Measurements from ENCODE around the gene LYST.
"Not testable (repeated sequence)": the region's sequence is repeated elsewhere in the genome, so short reads cannot be mapped to it uniquely, and the experiment has no call there.

Gene LYST

GRCh38 chr1:235860829-235861228 is 5.9 kb downstream of the LYST start:
- DNase-seq (ENCODE audit: low spot score), result no peak

DNA sequence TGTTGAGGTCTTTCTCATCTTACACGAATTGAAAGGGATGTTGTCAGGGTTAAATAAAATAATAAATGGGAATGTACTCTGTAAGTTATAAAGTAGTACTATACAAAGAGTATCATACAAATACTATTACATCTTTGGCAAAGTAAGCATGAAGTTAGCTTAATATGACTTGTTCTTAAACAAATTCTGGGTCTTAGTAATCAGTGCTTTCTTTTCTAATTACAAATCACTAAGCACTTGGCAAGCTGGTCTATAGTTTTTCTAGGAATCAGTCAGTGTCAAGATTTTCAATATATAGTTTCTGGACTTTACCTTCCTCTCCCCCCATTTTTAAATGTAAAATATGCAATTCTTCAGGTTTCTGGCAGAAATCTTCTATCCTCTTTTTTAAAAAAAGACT is 6.9 kb downstream of the LYST start:
- peak; percentile 64 for DNase-seq (ENCODE audit: low spot score)

GRCh38 chr1:235858766-235859165 is 7.9 kb downstream of the LYST start:
- DNase-seq (ENCODE audit: low spot score), result no peak

DNA sequence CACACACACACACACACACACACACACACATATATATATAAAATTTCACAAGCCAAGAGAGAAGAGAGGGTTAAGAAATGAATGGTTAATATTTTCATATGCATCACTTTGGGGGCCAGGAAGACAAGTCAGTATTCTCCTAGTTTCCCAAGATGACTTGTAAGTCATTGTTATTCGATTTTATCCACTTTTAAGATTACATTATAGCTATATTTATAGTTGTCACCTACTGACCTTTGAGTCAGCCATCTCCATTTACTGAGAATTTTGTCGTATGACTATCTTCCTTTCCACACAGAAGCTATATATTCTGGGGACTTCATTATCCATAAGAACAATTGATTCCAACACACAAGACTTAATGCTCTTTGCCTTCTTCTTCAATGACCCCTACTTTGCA is 8.9 kb downstream of the LYST start:
- DNase-seq (ENCODE audit: low spot score), result no peak

DNA sequence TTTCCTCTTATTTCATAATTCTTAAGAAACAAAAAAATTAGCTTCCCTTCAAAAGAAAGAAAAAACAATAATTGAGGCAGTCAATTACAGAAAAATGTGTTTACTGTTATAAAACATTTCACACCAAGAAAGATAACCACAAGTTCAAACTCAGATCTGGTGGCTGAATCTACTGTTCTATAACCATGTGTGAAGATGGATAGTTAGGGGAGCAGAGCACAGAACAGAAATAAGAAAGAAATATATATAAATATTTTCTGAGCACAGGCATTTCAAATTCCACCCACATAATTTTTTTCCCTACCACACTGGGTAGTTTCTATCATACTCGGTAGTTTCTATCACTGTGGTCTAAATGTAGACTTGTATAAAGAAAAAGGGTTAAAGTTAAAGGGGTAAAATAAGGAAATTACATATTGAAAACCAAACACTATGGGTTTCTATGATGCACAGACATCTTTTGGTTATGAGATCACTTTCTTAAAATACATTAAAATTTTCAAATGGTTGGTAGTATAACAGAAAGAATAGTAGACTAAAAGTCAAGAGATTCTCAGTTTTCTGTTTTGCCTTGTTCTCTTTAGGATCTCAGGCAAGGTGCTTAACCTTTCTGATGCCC is 10.8 kb downstream of the LYST start:
- no peak for DNase-seq (ENCODE audit: low spot score)

- no peak for DNase-seq (ENCODE audit: low spot score)
Measured at GRCh38 chr1:235854347-235854746, 12.4 kb downstream of the LYST start.

DNA sequence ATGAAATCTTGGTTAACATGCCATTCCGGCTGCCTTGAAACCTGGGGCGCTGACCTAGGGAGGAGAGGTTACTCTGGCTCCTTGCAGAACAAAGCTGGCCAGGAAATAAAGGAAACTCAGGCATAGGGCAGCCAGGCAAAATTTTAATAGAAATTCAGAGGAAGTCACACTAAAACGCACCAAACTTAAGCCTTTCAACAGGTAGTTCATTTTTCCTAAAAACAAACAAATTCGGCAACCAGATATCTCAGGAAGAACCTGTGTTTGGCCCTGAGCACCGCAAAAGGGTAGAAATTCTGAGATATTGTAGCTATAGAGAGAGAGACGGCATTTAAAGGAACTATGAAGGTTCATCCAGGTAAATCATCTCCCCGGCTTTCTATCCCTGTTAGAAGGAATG is 13.1 kb downstream of the LYST start:
- no peak for DNase-seq (ENCODE audit: low spot score)

DNA sequence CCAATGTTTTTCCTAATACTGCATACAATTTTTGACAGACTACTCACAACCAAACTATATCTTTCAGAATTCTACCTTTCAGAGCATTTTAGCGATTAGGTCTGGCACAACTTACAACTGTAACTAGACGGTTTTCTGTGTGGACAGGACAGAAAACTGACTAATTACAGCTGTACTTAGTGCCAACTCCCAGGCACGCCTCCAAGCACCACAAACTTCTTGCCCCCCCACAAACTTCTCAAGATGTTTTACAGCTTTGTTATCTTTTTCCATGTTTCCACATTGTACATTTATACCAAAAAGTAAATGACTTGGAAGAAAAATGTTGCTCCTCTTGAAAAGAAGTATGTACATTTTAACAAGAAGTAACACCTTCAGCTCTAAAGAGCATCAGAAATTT is 13.8 kb downstream of the LYST start:
- no peak for DNase-seq (ENCODE audit: low spot score)

DNA sequence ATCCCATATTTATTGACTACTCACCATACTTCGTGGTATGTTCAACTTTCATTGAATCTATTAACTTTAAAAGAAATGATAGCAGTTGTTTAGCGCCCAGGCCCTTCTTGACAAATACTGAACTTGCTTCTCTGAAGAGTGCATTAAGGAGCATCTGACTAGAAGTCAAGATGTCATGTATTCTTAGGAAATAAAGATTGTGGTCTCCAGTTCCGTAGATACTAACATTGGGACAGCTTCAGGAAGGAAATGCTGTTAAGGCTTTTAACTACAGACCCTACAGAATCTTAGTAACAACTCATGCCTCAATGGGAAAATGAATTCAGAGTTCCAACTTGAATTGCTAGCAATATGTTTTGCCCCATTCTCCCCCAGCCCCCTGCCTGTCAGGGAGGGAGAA is 14.8 kb downstream of the LYST start:
- no peak for DNase-seq (ENCODE audit: low spot score)

DNA sequence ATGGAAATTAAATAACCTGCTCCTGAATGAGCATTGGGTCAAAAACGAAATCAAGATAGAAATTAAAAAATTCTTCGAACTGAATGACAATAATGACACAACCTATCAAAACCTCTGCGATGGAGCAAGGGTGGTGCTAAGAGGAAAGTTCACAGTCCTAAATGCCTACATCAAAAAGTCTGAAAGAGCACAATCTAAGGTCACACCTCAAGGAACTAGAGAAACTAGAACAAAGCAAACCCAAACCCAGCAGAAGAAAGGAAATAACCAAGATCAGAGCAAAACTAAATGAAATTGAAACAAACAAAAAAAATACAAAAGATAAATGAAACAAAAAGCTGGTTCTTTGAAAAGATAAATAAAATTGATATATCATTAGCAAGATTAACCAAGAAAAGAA is 18.5 kb downstream of the LYST start:
- DNase-seq (ENCODE audit: low spot score), result not testable (repeated sequence)

- not testable (repeated sequence) for DNase-seq (ENCODE audit: low spot score)
Measured at GRCh38 chr1:235845656-235846107, 21.0 kb downstream of the LYST start.

GRCh38 chr1:235844776-235845175 is 21.9 kb downstream of the LYST start:
- no peak for DNase-seq (ENCODE audit: low spot score)

GRCh38 chr1:235843461-235843961 is 23.2 kb downstream of the LYST start:
- no peak for DNase-seq (ENCODE audit: low spot score)

- DNase-seq (ENCODE audit: low spot score), result no peak
Measured at GRCh38 chr1:235841938-235842545, 24.7 kb downstream of the LYST start.

- DNase-seq (ENCODE audit: low spot score), result no peak
Measured at GRCh38 chr1:235838021-235838420, 28.7 kb downstream of the LYST start.

DNA sequence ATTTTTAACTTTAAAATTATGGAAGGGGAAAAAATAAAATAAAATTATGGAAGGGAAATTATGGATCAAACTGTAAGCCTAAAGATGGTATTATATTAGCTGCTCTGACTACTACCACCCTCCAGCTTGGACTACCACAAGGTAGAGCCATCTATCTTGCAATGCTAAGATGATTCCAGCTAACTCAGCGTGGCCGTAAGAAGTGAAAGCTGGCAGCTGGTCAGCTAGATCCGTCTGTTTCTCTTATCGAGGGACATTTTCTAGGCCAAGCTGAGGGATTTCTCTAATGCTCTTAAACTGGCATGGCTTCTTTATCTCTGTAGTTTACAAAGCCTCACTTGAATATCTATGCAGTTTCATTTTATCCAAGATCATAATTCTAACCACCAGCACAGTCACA is 31.5 kb downstream of the LYST start:
- no peak for DNase-seq (ENCODE audit: low spot score)

- DNase-seq (ENCODE audit: low spot score), result no peak
Measured at GRCh38 chr1:235834620-235835019, 32.1 kb downstream of the LYST start.

DNA sequence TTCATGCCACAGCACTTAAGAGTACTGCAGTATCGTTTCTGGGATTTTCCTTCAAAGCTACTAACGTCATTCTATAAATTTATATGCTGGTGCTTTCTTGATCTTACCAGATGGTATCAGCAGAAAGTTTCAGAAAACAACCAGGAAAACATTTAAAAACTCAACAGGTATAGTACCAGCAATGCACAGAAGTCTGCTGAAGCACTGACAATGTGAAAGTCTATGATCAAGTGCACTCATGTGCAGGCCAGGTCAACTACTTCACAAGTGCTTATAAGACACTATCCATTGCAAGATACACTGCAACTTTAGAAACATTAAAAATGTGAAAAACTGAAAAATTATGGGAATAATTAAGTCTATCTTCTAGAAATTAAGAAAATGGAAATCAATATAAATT is 34.7 kb downstream of the LYST start:
- no peak for DNase-seq (ENCODE audit: low spot score)

- peak; percentile 28 for DNase-seq (ENCODE audit: low spot score)
Measured at GRCh38 chr1:235831148-235831547, 35.6 kb downstream of the LYST start.

GRCh38 chr1:235826102-235826854 is 40.4 kb downstream of the LYST start:
- DNase-seq (ENCODE audit: low spot score), result no peak

DNA sequence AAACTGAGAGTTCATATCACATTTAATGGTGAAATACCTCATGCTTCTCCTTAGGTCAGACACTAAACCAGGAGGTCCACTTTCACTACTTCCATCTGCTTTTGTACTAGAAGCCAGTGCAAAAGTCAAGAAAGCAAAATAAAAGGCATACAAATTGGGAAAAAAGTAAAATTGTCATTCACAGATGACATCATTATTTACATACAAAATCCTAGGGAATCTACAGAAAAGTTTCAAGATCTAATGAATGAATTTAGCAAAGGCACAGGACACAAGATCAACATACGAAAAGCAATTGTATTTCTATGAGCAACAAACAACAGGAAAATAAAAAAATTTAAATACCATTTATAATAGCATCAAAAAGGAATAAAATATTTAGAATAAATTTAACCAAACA is 41.5 kb downstream of the LYST start:
- DNase-seq (ENCODE audit: low spot score), result no peak

GRCh38 chr1:235823684-235824083 is 43.0 kb downstream of the LYST start:
- DNase-seq (ENCODE audit: low spot score), result no peak

GRCh38 chr1:235822685-235823084 is 44.0 kb downstream of the LYST start:
- no peak for DNase-seq (ENCODE audit: low spot score)
